ENCODE results near the gene ARSG. TPM values are rescaled to one million over a fixed set of nuclear protein-coding genes. Genes with fewer than 3 reads are reported as not detected.
A peak's percentile ranks its signal among the peaks of the same experiment; 100 is the strongest.

ARSG gene
- total RNA-seq, 1 donor from 2014 or later, result 6.2 TPM

DNA sequence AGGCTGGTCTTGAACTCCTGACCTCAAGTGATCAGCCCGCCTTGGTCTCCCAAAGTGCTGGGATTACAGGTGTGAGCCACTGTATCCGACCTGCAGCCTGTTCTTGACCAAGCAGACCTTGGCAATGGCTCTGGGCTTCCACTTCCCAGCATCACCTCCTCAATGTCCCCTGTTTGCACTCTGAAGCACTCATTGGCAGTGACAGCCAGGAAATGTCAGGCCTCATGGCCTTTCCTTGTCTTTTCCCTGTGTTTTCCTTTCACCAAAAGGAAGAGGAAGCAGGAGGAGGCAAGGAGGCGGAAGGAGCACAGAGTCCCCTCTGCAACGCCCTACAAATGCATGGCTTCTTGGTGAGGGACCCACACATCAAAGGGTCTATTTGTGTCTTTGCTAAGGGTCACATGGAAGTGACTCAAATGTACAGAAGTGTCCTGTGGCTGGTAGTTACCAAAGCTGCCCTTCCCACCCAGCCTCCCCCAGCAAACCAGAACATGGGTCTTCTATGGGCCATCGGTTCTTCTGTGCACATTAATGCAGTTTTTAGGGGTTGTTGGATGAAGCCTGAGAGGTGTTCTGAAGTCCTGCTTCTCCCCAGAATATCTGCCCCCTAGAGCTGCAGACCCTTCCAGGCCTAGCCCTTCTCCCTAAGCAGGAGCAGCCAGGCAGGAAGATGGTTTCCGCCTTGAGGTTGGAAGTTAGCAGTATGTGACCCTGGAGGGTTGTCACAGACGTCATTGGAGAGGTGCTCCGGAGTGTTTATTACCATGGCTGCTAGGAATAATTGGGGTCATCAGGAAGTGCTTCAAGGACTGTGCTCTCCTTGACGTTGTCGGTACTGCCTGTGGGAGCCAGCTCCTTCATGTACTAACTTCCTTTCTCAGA, 105.2 kb downstream of the ARSG start:
- Mint-ChIP-seq H3K4me3 (no peak overlapping the region), H3K27me3 (ENCODE audit: low read depth) (no peaks in the 10 kb centered on the region), H3K36me3 (ENCODE audit: low read depth) (peaks cover 3% of the 10 kb centered on the region), H3K4me1 (peaks cover 6% of the 10 kb centered on the region), H3K27ac (ENCODE audit: unreplicated experiment) (no peak overlapping the region), H3K9me3 (no peaks in the 10 kb centered on the region)
- TF ChIP-seq CTCF (conservative IDR thresholded peaks at IDR 0.05), result no peak
- DNase-seq (ENCODE audit: low read depth, low spot score), result no peak

- peaks cover 6% of the 10 kb centered on the region for H3K4me1 Mint-ChIP-seq
- TF ChIP-seq CTCF (conservative IDR thresholded peaks at IDR 0.05), result no peak
- H3K27me3 Mint-ChIP-seq (ENCODE audit: low read depth), result no peaks in the 10 kb centered on the region
- H3K27ac Mint-ChIP-seq (ENCODE audit: unreplicated experiment), result no peak overlapping the region
- no peaks in the 10 kb centered on the region for H3K9me3 Mint-ChIP-seq
- no peak for DNase-seq (ENCODE audit: low read depth, low spot score)
- peaks cover 3% of the 10 kb centered on the region for H3K36me3 Mint-ChIP-seq (ENCODE audit: low read depth)
- no peak overlapping the region for H3K4me3 Mint-ChIP-seq
Measured at GRCh38 chr17:68397108-68397536, 105.8 kb downstream of the ARSG start.

GRCh38 chr17:68398691-68399637, 107.7 kb downstream of the ARSG start:
- Mint-ChIP-seq H3K9me3 (no peaks in the 10 kb centered on the region), H3K4me3 (no peak overlapping the region), H3K36me3 (ENCODE audit: low read depth) (peaks cover 3% of the 10 kb centered on the region), H3K27me3 (ENCODE audit: low read depth) (no peaks in the 10 kb centered on the region), H3K4me1 (peaks cover 6% of the 10 kb centered on the region), H3K27ac (ENCODE audit: unreplicated experiment) (no peak overlapping the region)
- peak; percentile 75 for TF ChIP-seq CTCF (conservative IDR thresholded peaks at IDR 0.05)
- DNase-seq (ENCODE audit: low read depth, low spot score), result peak; percentile 55

DNA sequence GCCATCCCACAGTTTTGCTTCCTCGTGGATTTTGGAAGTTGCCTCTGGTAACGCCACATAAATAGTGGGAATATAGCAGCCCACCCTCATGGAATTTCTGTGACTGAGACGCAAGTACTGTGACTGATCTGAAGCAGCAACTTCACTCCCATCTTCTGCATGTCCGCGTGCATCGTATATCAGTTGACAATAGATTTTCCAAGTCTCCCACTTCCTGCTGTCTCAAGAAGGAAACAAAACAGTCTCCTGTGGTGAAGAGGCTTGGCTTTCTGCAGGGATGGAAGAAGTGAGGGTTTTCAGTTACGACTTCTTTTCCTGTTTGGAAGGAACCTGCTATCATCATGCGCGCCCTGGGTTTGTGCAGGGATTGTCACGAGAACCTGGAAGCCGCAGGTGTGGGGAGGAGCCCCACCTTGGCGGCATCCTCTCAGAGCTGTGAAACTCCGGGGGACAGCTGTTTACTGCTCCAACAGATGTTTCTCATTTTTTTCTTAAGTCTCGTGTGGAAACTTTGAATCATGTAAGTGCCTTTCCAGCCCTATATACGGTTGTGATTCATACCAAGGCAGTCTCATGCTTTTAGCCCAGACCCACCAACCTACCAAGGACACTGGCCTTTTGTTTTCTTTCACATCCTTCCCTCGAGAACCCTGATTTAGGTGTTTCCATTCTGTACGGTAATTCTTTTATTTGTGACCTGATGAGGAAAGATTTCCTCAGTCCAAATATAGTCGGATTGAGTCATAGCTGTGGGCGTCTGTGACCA, 108.5 kb downstream of the ARSG start:
- Mint-ChIP-seq H3K4me1 (peaks cover 6% of the 10 kb centered on the region), H3K4me3 (no peak overlapping the region), H3K36me3 (ENCODE audit: low read depth) (peaks cover under 1% of the 10 kb centered on the region), H3K27me3 (ENCODE audit: low read depth) (no peaks in the 10 kb centered on the region), H3K9me3 (peaks cover 8% of the 10 kb centered on the region), H3K27ac (ENCODE audit: unreplicated experiment) (no peak overlapping the region)
- no peak for DNase-seq (ENCODE audit: low read depth, low spot score)
- TF ChIP-seq CTCF (conservative IDR thresholded peaks at IDR 0.05), result no peak

- TF ChIP-seq CTCF (conservative IDR thresholded peaks at IDR 0.05), result no peak
- Mint-ChIP-seq H3K36me3 (ENCODE audit: low read depth) (peaks cover 3% of the 10 kb centered on the region), H3K4me3 (no peak overlapping the region), H3K9me3 (peaks cover 8% of the 10 kb centered on the region), H3K27me3 (ENCODE audit: low read depth) (no peaks in the 10 kb centered on the region), H3K27ac (ENCODE audit: unreplicated experiment) (no peak overlapping the region), H3K4me1 (peaks cover 6% of the 10 kb centered on the region)
- DNase-seq (ENCODE audit: low read depth, low spot score), result no peak
Measured at GRCh38 chr17:68400404-68400735, 109.1 kb downstream of the ARSG start.

Measured in neural crest cell (in vitro differentiated cells).